ENCODE results near the gene GJA5. TPM values are rescaled to one million over a fixed set of nuclear protein-coding genes. Genes with fewer than 3 reads are reported as not detected.

The GJA5 gene
- total RNA-seq, 2 experiments from 2014 or later = not detected

GRCh38 chr1:147712605-147713004 is 47.8 kb downstream of the GJA5 start:
- DNase-seq = no peak
- no peaks in the 10 kb centered on the region for H3K36me3 Mint-ChIP-seq
- no peak for ATAC-seq (ENCODE audit: low read depth)
- POLR2A ChIA-PET = no interaction called here
- H3K27me3 Mint-ChIP-seq = peaks cover 37% of the 10 kb centered on the region
- peaks cover 2% of the 10 kb centered on the region for H3K4me1 Mint-ChIP-seq
- no peak overlapping the region for H3K4me3 Mint-ChIP-seq
- no peak overlapping the region for H3K27ac Mint-ChIP-seq
- no peaks in the 10 kb centered on the region for H3K9me3 Mint-ChIP-seq

Other genes with a start within 250 kb of the GJA5 start
- 10 to 100 TPM; 15.1 to 16.2 TPM for gene BCL9, start 219.1 kb downstream of the GJA5 start, total RNA-seq
- gene ACP6, start 90.1 kb downstream of the GJA5 start, total RNA-seq = 10 to 100 TPM; 13.6 to 18.2 TPM
- not detected for gene GJA8, start 142.2 kb upstream of the GJA5 start, total RNA-seq
- 10 to 100 TPM; 27.1 to 32.1 TPM for gene GPR89B, start 167.8 kb upstream of the GJA5 start, total RNA-seq